ENCODE measurements around the gene EBF4.

EBF4 gene

GRCh38 chr20:2698912-2699311 lies 6.3 kb downstream of the EBF4 start:
- Histone ChIP-seq H2AFZ (no peak overlapping the region), H3K27ac (no peak overlapping the region), H3K4me1 (no peaks in the 10 kb centered on the region), H3K4me2 (ENCODE audit: low read length) (no peak overlapping the region), H3K4me3 (ENCODE audit: low read depth, low read length) (no peak overlapping the region), H3K9me3 (ENCODE audit: control insufficient read depth, low read length) (no peaks in the 10 kb centered on the region), H3K36me3 (ENCODE audit: control insufficient read depth, insufficient read depth, low read length) (no peaks in the 10 kb centered on the region), H3K79me2 (no peaks in the 10 kb centered on the region), H3K9ac (no peak overlapping the region), H3K27me3 (ENCODE audit: control insufficient read depth, insufficient read depth, low read length) (no peaks in the 10 kb centered on the region)
- TF ChIP-seq, protein P1, sequence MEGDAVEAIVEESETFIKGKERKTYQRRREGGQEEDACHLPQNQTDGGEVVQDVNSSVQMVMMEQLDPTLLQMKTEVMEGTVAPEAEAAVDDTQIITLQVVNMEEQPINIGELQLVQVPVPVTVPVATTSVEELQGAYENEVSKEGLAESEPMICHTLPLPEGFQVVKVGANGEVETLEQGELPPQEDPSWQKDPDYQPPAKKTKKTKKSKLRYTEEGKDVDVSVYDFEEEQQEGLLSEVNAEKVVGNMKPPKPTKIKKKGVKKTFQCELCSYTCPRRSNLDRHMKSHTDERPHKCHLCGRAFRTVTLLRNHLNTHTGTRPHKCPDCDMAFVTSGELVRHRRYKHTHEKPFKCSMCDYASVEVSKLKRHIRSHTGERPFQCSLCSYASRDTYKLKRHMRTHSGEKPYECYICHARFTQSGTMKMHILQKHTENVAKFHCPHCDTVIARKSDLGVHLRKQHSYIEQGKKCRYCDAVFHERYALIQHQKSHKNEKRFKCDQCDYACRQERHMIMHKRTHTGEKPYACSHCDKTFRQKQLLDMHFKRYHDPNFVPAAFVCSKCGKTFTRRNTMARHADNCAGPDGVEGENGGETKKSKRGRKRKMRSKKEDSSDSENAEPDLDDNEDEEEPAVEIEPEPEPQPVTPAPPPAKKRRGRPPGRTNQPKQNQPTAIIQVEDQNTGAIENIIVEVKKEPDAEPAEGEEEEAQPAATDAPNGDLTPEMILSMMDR (IDR thresholded peaks at IDR 0.05) = no peak

GRCh38 chr20:2699775-2700413 lies 7.3 kb downstream of the EBF4 start:
- no peaks in the 10 kb centered on the region for H3K4me1 ChIP-seq
- H3K36me3 ChIP-seq (ENCODE audit: control insufficient read depth, insufficient read depth, low read length) = no peaks in the 10 kb centered on the region
- no peaks in the 10 kb centered on the region for H3K79me2 ChIP-seq
- H3K27me3 ChIP-seq (ENCODE audit: control insufficient read depth, insufficient read depth, low read length) = no peaks in the 10 kb centered on the region
- TF ChIP-seq, protein P1 (IDR thresholded peaks at IDR 0.05) = no peak
- no peak overlapping the region for H3K4me3 ChIP-seq (ENCODE audit: low read depth, low read length)
- H3K27ac ChIP-seq = no peak overlapping the region
- no peak overlapping the region for H3K4me2 ChIP-seq (ENCODE audit: low read length)
- H3K9me3 ChIP-seq (ENCODE audit: control insufficient read depth, low read length) = no peaks in the 10 kb centered on the region
- H3K9ac ChIP-seq = no peak overlapping the region
- H2AFZ ChIP-seq = no peak overlapping the region

DNA sequence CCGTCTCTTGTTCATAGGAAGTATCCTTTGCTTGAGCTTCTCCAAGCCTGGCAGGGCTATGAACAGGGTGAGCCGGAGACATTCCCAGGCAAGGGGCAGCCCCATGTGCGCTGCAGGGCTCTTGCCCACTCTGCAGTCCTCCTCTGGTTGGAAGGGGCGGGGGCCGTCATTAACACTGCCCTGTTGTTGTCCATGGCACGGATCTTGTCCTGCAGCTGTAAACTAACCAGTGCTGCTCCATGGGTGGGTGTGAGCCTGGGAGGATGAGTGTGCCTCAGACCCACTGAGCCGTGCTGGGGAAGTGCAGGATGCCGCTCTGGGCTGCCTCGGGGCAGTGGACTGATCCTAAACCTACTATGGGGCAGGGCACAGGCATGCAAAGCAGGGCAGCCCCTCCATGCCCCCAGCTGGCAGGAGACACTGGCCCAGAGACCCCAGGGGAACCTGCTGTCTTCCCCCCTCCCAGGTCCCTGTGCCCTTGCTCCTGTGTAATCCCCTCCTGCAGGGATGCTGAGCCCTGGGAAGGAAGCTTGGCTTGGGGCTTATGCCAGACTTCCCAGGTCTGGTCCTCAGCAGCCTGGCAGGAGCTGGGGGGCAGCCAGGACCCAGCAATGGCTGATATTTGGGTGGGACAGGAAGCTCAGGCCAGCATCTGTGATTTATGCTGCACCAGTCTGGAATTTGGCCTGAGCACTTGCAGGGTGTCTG lies 8.5 kb downstream of the EBF4 start:
- Histone ChIP-seq H3K27me3 (ENCODE audit: control insufficient read depth, insufficient read depth, low read length) (no peaks in the 10 kb centered on the region), H3K4me1 (no peaks in the 10 kb centered on the region), H3K79me2 (no peaks in the 10 kb centered on the region), H3K36me3 (ENCODE audit: control insufficient read depth, insufficient read depth, low read length) (no peaks in the 10 kb centered on the region), H3K9ac (no peak overlapping the region), H2AFZ (no peak overlapping the region), H3K4me3 (ENCODE audit: low read depth, low read length) (no peak overlapping the region), H3K4me2 (ENCODE audit: low read length) (no peak overlapping the region), H3K9me3 (ENCODE audit: control insufficient read depth, low read length) (no peaks in the 10 kb centered on the region), H3K27ac (no peak overlapping the region)
- TF ChIP-seq, protein P1 (IDR thresholded peaks at IDR 0.05) = no peak

GRCh38 chr20:2701671-2702081 lies 9.1 kb downstream of the EBF4 start:
- H3K79me2 ChIP-seq = no peaks in the 10 kb centered on the region
- no peak overlapping the region for H3K4me3 ChIP-seq (ENCODE audit: low read depth, low read length)
- no peaks in the 10 kb centered on the region for H3K9me3 ChIP-seq (ENCODE audit: control insufficient read depth, low read length)
- no peak overlapping the region for H3K27ac ChIP-seq
- no peak overlapping the region for H3K9ac ChIP-seq
- H3K36me3 ChIP-seq (ENCODE audit: control insufficient read depth, insufficient read depth, low read length) = no peaks in the 10 kb centered on the region
- no peak overlapping the region for H3K4me2 ChIP-seq (ENCODE audit: low read length)
- H3K27me3 ChIP-seq (ENCODE audit: control insufficient read depth, insufficient read depth, low read length) = no peaks in the 10 kb centered on the region
- no peaks in the 10 kb centered on the region for H3K4me1 ChIP-seq
- no peak overlapping the region for H2AFZ ChIP-seq
- TF ChIP-seq, protein P1 (IDR thresholded peaks at IDR 0.05) = no peak
